OCI-LY3 (cell line): ENCODE data around the gene RPS19.

Experiments
- EZH2phosphoT487 ChIP-seq: fragments of 200-600 bp; shearing (Covaris generic); IDR thresholded peaks from 2 replicates; pipeline ENCODE4 v1.6.1; 2018; ENCODE audit warnings: antibody characterized with exemption, mixed run types, low read depth
- TF ChIP-seq, protein P1 (sequence below): fragments of 200-600, 300-600 bp; sonication (generic); IDR thresholded peaks from 2 replicates; pipeline ENCODE4 v1.5.1; 2014; ENCODE audit warnings: antibody characterized with exemption, low read length, low read depth

DNA sequence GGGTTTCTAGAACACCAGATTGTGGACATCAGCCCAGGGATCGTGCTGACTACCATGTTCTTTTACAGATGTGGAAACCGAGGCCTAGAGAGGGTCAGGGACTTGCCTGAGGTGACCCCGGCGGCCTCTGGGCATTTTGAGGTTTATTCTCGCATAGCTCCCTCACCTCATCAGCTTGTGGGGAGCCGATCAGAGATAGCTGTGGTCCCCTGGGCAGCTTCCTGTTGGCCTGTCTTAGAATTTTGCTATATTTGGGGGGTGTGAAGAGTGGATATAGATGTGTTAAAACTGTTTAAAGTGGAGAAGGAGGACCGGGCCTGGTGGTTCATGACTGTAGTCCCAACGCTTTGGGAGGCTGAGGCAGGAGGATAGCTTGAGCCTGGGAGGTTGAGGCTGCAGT, 29.8 kb downstream of the RPS19 start:
- TF ChIP-seq, protein P1, sequence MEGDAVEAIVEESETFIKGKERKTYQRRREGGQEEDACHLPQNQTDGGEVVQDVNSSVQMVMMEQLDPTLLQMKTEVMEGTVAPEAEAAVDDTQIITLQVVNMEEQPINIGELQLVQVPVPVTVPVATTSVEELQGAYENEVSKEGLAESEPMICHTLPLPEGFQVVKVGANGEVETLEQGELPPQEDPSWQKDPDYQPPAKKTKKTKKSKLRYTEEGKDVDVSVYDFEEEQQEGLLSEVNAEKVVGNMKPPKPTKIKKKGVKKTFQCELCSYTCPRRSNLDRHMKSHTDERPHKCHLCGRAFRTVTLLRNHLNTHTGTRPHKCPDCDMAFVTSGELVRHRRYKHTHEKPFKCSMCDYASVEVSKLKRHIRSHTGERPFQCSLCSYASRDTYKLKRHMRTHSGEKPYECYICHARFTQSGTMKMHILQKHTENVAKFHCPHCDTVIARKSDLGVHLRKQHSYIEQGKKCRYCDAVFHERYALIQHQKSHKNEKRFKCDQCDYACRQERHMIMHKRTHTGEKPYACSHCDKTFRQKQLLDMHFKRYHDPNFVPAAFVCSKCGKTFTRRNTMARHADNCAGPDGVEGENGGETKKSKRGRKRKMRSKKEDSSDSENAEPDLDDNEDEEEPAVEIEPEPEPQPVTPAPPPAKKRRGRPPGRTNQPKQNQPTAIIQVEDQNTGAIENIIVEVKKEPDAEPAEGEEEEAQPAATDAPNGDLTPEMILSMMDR: no peak
- TF ChIP-seq EZH2phosphoT487: no peak
